ENCODE data around the gene TOGARAM2.
A peak's percentile ranks its signal among the peaks of the same experiment; 100 is the strongest.

TOGARAM2 gene

GRCh38 chr2:29057006-29057405 lies 75.9 kb downstream of the TOGARAM2 start:
- DNase-seq = no peak

- DNase-seq = no peak
Observed at GRCh38 chr2:29059624-29060023, 78.5 kb downstream of the TOGARAM2 start.

DNA sequence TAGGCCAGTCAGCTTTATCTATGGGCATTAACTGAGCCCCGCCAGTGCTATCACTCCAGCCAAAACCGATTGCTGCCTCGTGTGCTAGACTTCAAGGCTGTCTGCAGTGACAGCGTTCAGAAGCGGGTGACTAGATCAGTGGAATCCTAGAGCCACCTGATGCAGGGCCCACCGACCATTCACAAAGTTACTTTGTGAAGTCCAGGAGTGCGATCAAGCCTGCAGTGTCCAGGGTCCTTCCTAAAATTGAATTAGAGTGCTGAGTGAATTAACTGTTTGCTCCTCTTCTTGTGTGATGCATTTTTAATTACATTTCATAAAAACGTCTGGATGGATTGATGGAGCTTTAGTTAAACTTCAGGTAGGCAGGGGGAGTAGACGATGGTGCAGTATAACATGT lies 79.3 kb downstream of the TOGARAM2 start:
- no peak for DNase-seq

- no peak for DNase-seq
Observed at GRCh38 chr2:29061176-29061575, 80.1 kb downstream of the TOGARAM2 start.

- DNase-seq = no peak
Observed at GRCh38 chr2:29061616-29062015, 80.5 kb downstream of the TOGARAM2 start.

GRCh38 chr2:29062371-29062770 lies 81.3 kb downstream of the TOGARAM2 start:
- no peak for DNase-seq

- no peak for DNase-seq
Observed at GRCh38 chr2:29063056-29063455, 82.0 kb downstream of the TOGARAM2 start.

GRCh38 chr2:29063646-29064345 lies 82.7 kb downstream of the TOGARAM2 start:
- DNase-seq = no peak

GRCh38 chr2:29064346-29064715 lies 83.2 kb downstream of the TOGARAM2 start:
- no peak for DNase-seq

GRCh38 chr2:29064746-29065067 lies 83.6 kb downstream of the TOGARAM2 start:
- no peak for DNase-seq

GRCh38 chr2:29065068-29065811 lies 84.1 kb downstream of the TOGARAM2 start:
- DNase-seq = no peak

DNA sequence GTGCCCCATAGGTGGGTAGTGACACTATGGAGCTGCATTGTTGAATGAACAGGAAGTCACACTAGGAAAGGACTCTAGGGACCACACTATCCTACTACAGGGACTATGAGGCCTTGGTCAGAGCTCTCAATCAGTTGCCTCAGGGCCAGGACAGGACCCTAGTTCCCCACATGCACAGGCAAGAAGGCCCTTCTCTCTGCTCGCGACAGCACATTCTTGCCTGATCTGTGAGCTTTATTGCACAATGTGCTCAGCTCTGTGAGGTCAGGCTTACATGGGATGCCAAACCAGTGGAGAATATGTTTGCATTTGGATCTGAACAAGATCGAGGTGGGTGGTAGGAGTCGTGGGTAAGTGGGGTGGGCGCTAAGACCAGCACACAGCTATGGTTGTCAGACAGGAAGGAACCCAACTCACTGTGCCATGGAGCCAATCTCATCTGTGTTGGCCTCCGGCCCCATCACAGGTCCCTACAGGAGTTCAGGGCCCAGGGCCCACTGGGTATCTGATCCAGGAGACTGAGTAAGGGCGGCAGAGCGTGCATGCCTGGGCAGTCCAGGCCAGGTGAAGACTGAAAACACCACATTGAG lies 85.3 kb downstream of the TOGARAM2 start:
- peak; percentile 17 for DNase-seq

GRCh38 chr2:29066997-29067605 lies 86.0 kb downstream of the TOGARAM2 start:
- DNase-seq = no peak

GRCh38 chr2:29068513-29068912 lies 87.4 kb downstream of the TOGARAM2 start:
- DNase-seq = no peak

DNA sequence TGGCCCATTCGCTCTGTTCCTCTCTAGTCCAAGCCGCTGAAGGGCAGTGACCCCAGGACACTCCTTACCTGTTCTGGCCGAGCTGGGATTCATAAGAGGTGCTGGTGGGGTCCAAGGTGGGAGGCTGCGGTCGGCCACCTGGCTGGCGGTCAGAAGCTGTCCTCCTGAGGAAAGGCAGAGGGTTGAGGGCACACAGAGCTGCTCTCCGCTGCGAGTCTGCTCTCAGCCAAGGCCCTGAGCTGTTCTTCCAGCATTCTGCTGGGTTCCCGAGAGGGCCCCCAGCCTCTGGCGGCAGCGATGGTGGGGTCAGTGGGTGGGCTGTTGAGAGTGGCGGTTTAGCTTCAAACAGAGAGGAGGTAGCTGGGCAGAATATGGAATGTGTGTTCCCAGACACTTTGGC lies 89.4 kb downstream of the TOGARAM2 start:
- no peak for DNase-seq

DNA sequence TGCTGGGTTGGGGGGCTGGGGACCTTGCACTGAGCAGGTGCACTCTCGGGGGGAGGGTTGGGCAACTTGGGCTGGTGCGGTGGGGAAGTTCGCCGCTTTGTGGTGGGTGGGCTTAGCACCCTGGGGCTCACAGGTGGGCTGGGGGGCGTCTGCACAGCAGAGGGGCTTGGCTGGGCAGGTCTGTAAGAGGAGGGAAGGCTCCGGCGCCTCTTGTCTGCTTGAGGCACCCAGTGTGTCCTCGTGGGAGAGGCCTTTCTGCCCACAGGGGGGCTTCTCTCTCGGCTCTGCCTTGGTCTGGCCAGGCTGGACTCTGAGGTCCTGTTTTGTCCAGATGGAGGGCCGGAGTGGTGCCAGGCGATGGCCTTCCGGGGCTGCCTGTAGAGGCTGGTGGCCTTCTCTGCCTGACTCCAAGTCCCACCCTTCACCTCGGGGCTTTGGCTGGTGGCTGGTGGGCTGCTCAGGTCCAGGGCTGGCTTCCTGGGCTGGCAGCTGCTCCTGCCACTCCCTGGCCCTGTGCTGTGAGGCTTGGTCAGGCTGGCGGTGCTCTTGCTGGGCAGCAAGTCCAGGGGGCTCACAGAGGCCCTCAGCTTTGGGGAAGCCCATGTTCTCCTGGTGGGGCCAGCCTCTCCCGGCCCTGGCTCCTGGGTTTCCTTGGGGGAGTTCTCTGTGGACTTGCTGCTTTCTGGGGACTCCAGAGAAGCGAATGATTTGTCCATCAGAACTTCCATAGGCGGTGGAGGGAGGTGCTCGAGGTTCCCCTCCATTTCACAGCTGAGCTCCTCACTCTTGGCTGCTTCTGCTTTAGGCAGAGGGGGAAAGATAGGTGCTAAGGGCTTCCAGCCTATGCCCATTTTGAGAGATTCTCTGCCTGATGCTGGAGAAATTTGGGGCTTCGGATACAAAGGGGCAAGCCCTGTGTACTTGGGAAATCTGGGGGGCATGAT lies 90.2 kb downstream of the TOGARAM2 start:
- DNase-seq = no peak

GRCh38 chr2:29072251-29072650 lies 91.2 kb downstream of the TOGARAM2 start:
- DNase-seq = no peak

DNA sequence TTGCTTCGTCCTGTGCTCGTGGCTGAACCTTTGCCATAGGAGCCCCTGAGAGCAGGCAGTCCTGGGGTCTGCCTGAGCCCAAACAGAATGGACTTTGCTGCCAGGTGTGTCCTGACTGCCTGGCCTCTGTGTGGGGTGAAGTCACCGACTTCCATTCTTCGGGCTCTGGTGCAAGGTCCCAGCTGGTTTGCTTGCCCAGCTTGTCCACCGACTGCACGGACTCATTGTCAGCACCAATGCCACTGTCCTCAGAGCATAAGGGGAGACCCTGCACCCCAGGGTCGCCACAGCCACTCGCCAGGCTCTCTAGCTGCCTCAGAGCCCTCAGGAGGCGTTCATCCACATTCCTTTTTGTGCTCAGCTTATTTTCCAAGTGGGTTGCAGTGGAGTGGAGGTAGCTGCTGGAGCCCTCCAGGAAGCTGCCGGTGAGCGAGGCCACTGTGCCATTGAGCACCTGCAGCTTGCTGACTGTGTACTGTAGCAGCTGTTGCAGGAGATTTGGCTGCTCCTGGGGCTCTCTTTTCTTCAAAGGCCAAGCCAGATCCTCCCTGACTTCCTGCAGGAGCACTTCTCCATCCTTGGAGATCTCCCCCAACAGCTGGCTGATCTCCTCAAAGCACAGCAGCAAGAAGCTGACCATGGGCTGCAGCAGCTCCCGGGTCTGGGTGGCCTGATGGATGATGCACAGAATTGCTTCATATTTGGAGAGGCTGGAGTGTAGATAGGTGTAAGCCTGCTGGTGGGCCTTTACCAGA lies 92.0 kb downstream of the TOGARAM2 start:
- DNase-seq = no peak

GRCh38 chr2:29073933-29074332 lies 92.8 kb downstream of the TOGARAM2 start:
- no peak for DNase-seq

GRCh38 chr2:29074411-29074810 lies 93.3 kb downstream of the TOGARAM2 start, which contains the start of gene PCARE:
Gene PCARE (minus strand): TSS chr2:29074523. CDS start chr2:29074261, 262 bp downstream.
- DNase-seq = no peak

- no peak for DNase-seq
Observed at GRCh38 chr2:29075894-29076705, 95.0 kb downstream of the TOGARAM2 start.
